GM18526 (cell line): ENCODE data around the gene PABPN1L.

ENCODE experiments used
- POLR2A ChIP-seq: IDR thresholded peaks from 3 replicates; pipeline ENCODE4 v1.6.1; 2011; ENCODE audit not compliant: insufficient read length; ENCODE audit errors: extremely low read depth

Gene PABPN1L, protein sequence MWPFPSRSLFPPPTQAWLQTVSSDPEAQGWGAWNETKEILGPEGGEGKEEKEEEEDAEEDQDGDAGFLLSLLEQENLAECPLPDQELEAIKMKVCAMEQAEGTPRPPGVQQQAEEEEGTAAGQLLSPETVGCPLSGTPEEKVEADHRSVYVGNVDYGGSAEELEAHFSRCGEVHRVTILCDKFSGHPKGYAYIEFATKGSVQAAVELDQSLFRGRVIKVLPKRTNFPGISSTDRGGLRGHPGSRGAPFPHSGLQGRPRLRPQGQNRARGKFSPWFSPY

DNA sequence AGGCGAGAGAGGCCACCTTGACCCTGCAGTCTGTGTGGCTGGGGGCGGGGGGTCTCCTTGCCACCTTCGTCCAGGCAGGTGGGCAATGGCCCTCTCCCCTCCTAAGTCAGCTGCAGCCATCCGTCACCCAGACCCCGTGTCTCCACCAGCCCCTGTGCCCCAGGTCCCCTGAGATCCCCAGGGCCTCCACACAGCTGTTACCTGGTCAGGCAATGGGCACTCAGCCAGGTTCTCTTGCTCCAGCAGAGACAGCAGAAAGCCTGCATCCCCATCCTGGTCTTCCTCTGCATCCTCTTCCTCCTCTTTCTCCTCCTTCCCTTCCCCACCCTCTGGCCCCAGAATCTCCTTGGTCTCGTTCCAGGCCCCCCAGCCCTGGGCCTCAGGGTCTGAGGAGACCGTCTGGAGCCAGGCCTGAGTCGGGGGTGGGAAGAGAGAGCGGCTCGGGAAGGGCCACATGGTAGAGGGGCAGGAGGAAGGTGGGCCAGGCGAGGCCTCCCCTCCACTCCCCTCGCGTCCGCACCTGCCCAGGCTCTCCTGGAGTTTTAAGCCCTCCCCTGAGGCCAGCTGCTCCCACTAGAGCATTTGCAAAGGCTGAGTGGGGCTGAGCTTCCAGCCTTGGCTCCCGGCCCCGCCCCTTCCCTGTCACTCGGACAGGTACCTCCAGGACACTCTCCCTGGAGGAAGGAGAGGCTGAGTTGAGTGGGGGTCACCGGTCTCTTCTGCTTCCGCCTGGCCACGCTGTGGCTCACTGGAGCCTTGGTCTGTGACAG, at the start of gene PABPN1L:
PABPN1L (minus strand) TSS at position 510 of the 770 bp plus-strand sequence; CDS start at position 456, 54 bp downstream.
- no peak for TF ChIP-seq POLR2A

DNA sequence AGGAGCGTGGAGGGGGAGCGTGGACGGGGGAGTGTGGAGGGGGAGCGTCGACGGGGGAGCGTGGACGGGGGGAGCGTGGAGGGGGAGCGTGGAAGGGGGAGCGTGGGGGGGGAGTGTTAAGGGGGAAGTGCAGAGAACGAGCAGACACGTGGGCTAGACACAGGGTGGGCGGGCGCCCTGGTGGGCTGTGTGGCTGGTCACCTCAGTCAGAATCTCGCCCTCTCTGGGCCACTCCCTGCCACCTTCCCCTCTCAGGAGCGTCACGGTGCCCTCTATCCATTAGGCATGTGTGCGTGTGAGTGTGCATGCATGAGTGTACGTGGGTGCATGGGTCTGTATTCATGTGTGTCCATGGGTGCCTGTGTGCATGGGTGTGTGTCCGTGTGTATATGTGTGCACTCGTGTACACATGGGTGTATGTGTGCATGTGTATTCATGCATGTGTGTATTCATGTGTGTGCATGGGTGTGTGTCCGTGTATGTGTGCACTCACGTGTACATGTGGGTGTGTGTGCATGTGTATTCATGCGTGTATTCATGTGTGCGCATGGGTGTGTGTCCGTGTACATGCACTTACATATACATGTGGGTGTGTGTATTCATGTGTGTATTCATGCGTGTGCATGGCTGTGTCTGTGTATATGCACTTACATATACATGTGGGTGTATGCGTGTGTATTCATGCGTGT, 49.3 kb upstream of the PABPN1L start:
- no peak for TF ChIP-seq POLR2A

DNA sequence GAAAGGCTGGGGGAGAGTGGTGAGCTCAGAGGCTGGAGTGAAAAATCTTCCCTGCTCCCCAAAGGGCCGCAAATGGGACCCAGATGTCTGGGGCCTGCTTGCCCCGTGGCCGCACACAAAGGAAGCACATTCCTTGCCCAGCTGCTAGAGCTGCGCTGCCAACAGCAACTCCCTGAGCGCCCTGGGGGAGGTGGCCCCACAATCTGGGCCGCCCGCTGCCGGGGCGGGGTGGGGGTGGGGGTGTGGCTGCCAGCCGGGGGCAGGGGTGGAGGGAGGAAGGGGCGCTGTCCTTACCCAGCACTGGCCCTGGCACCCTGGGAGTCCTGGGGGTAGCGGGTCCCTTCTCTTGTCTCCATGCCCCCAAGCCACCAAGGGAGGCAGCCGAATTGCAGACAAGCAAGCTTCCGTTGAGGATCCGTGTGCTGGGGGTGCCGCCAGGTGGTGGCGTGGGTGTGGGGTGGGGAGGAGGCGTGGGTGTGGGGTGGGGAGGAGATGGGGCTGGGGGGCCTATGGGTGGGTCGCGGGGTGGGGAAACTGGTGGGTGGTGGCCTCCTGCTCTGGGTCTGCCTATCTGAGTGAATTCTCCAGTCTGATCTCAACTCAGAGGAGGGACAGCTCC, 48.4 kb upstream of the PABPN1L start:
- no peak for TF ChIP-seq POLR2A

DNA sequence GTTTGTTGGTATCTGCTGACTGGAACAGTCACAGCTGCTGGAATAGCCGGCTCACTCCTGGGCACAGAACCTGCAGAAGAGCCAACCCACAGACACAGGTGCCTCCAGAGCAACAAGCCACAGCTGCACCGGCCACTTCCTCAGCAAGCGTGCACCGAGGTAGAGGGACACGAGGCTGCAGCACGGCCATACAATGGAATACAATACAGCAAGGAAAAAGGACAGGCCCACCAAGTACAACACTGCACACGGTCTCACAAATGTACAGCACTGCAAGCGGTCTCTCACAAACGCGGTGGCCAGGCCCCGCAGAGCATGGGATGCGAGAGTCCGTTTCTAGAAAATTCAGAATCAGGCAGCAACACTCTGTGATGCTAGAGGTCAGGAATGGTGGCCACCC, 47.4 kb upstream of the PABPN1L start:
- no peak for TF ChIP-seq POLR2A

DNA sequence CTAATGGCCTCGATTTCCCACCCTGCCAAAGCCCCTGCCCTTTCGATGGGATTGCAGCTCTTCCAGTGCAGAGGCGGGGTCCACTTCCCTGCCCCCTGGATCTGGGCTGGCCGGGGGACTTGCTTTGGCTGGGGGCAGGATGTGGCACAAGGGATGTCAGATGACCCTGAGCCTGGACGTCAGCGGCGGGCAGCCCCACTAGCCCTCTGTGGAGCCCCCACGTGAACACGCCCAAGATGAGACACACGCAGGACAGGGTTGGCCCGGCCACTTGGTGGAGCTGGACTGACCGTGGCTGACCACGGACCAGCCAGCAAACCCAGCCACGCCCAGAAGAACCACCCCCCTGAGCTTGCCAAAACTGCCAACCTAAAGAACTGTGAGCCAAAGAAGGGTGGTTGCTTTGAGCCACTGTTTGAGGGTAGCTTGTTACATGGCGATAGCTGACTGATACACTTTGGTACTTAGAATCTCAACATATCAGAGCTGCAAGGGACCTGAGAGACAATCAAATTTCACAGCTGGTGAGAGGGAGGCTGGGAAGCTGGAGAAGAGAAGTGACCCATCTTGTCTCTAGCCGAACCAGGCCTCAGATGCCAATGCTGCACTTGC, 46.6 kb upstream of the PABPN1L start:
- TF ChIP-seq POLR2A: no peak

DNA sequence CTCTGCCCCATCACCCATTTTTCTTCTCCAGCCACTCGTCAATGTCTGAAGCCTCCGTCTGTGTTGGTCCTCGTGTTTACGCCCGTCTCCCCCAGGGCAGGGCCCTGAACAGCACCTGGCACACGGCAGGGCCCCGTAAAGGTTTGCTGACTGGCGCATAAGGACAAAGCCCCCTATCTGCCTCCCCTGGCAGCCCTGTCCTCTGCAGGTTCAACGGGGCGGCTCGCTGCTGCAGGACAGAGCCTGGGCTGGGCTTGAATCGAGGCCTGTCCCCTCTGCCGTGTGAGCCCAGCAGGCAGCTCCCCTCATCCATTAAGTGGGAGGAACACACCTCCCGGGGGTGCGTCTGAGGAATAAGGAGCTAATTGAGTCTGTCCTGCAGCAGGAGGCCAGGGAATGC, 46.1 kb upstream of the PABPN1L start:
- TF ChIP-seq POLR2A: no peak

DNA sequence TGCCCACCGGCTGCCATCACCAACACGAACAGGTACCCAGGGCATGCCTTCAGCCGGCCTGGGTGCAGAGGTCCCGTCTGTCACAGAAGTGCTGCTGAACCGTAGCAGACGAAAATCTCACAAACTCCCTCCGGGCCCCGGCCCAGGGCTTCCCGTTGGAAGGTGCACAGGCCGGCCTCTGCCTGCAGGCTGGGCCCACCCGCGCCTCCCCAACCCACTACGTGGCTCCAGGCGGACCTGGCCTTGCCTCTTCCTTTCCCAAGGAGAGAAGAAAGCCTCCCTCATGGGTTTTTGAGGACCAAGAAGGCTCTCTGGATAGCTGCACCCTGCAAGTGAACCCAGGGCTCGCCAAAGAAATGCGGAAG, 45.5 kb upstream of the PABPN1L start:
- TF ChIP-seq POLR2A: no peak

DNA sequence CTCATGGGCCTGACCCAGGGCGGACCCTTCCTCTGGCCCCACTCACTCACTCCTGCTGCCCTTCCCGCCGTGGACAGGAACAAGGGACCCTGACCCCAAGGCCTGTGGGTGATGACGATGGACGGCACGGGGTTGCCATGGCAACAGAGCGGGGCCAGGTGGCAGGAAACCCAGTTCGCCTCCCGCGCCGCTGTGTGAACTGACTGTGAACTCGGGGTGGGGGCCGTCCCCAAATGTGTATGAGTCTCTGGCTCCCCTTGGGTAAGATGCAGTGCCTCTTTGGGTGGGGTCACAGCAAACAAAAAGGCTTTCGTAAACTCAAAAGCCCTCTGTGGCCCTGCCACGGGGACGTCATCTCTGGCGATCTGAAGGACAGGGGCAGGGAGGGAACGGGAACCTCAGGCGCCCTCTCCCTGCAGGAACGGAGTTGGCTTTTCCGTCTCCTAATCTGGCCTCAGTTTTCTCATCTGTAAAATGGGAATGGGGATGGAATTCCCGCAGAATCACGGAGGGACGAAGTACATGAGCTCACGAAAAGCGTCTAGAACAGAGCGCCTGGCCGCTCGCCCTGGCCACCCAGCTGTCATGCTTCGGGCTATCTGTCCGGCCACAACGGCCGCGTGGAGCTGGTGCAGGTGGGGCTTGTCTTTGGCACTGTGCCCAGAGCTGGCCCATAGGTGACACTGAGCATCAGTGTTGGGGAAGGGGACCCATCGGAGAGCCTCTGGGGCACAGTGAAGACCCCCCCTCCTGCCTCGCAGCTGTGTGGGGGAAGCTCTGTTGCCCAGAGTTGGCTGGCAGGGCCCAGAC, 44.9 kb upstream of the PABPN1L start:
- no peak for TF ChIP-seq POLR2A

DNA sequence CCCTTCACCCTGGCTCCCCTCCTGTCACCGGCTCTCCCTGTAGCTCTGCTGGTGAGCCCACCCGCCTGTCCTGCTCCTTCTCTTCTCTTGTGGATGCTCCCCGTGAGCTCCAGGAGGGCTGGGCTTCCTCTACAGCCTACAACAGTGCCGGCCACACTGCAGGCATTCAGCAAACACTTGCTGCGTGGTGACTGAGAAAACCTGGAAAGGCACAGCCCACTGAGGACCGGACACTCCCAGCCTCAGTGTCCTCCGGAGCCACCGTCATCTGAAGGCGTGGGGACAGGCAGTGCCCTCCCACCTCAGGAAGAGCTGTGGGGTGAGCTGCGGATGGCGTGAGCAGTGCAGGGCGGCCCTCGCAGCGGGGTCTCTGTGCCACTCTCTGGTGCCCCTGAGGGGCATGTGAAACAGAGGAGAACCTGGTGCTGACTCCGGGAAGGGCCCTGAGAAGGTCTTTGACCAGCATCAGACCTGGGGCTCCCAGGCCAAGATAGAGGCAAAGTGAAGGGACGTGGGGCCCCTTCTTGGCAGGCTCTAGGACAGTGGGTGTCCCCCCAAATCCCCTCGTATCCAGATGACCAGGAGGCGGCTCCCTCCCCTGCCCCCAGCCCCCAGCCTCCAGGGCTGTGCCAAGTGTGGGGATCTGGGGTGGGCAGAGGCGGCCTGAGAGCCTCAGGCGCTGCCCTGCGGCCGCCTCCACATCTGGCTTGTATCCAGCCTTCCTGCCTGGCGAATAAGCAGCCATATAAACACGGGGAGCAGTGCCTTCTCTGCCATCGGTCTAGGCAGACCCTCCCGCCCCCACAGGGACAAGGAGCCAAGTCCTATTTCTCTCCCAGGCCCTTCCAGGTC, 44.0 kb upstream of the PABPN1L start:
- TF ChIP-seq POLR2A: no peak

DNA sequence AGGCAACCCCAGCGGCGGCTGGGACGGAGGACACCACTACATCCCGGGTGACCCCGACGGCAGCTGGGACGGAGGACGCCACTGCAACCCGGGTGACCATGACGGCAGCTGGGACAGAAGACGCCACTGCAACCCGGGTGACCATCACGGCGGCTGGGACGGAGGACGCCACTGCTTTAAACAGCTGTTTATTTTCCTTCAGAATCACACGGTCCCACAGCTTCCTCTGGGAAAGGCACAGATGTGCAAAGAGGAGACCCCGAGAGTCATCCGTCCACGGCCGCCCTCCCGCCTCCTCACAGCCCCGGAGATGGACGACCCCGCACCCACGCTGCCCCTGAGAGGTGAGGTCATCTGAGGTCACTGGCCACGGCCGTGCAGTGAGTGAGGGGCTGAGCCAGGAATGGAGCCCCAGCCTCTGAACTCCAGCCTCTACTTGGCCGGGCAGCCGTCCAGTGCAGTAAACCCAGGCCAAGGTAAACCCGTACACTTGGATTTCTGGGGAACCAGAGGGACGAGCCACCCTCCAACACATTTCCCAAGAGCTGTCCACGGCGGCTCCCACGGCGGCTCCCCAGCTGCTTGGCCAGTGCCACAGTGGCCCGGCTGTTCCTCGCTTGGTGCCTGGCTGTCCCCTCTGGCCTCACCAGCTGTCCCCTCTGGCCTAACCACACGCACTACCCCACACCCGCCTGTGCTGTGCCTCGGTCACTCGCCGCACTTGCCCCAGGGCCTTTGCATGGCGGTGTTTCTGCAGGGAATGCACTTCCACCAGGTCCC, 43.2 kb upstream of the PABPN1L start:
- TF ChIP-seq POLR2A: no peak

DNA sequence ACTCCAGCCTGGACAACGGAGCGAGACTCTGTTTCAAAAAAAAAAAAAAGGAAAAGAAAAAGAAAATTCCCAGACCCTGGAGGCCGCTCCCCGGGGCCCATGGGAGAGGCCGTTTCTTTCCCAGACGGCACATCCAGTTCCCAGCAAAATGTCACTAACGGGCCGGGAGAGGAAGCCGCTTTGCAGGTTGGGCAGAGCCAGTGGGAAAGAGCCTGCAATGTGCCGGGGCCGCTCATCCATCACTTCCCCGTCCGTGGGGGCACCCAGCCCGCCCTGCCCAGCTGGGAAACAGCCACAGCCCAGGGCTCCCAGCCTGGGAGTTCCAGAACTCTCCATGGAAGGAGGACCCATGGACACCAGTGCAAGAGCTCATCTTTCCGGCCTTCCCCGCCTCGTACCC, 41.8 kb upstream of the PABPN1L start:
- TF ChIP-seq POLR2A: no peak

DNA sequence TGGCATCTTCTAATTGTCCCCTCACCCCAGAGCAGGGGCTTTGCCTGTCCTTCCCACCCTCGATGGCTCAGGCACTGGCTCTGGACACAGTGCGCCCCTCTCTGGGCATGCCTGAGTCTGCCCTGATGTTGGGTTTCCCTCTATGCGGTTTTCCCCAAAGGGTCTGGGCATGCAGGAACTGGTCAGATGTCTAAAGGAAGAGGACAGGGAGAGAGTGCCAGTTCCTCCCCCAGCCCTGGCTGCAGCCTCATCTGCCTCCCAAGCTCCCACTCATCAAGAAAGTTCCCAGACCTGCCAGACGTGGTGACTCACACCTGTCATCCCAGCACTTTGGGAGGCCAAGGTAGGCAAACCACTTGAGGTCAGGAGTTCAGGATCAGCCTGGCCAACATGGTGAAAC, 41.3 kb upstream of the PABPN1L start:
- no peak for TF ChIP-seq POLR2A

DNA sequence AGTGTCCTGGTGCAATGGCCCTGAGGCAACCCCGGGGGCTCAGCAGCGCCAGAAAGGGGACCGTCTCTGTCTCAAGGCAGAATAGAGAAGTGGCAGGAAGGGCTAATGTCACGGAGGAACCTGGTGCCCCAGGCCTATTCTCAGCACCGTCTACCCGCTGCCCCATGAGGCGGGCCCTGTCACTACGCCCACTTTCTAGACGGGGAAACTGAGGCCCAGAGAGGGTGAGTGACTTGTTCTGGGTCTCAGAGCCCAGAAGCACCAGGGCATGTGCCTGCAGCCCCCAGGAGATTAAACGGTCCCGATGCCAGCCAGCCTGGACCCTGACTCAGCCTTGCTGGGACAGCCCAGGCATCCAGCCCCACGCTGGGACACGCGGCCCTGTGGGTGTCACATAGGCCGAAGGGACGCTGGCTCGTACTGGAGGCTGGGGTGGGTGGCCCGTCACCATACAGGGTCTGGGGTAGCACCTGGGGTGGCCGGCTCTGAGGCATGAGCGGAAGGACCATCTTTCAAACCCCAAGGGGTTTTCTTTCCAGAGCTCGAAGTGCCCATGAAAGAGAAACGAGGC, 40.2 kb upstream of the PABPN1L start:
- no peak for TF ChIP-seq POLR2A

DNA sequence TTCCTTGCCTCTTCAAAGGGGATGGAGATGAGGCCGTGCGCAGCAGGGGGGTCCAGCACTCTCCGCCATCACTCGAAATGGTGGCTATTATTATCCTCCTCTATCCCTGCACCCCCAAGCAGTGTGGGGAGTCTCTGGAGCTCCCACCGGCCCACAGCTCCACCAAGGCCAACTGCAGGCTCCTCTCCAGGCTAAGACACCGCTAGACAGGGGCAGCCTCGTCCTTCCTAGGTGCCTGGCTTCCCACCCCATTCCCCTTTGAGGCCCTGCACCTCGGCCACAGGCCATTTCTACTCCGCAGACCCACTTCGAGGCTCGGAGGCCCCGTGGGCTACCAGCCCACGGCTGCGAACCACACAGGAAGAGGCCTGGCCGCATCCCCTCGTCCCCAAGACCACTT, 39.6 kb upstream of the PABPN1L start:
- TF ChIP-seq POLR2A: no peak
